H1 (cell line): ENCODE measurements around the gene ILF3. TPM values are rescaled to one million over a fixed set of nuclear protein-coding genes. Genes with fewer than 3 reads are reported as not detected.

Experiments
- MAFK ChIP-seq: IDR thresholded peaks from 2 replicates; pipeline ENCODE4 v1.6.1; 2012; ENCODE audit warnings: low read depth, mild to moderate bottlenecking, improper control_type of control experiment, low read length
- polyA plus RNA-seq, 7 experiments: library from polyadenylated mRNA; depleted of rRNA in 3 of 7; stranded (reverse) in 5 of 7; unstranded in 2 of 7; fragments of >200 nt in 5 of 7; fragments of 200-250 nt in 2 of 7; gene quantifications; 1 replicate in 5 of 7; 2 replicates in 1 of 7; 4 replicates in 1 of 7; pipeline versions ENCODE4 v1.2.1 to v1.2.3, GENCODE V29; 2011 to 2013; ENCODE audit warnings: missing spikeins in 2 of 7, mixed read lengths in 2 of 7
- total RNA-seq: library from RNA; stranded (reverse); fragmentation: NEBNext Ultra II Directional; extraction: Animal tissue kit (Norgen Biotek cat#: 25700); gene quantifications from 2 replicates; pipeline ENCODE4 v1.2.1, GENCODE V29; 2021

ILF3 gene
- total and polyA plus RNA-seq, 2 of the 8 experiments (the other 6 are each of a cell fraction or from before 2014, with no cell fraction given) = 291 to 695 TPM

DNA sequence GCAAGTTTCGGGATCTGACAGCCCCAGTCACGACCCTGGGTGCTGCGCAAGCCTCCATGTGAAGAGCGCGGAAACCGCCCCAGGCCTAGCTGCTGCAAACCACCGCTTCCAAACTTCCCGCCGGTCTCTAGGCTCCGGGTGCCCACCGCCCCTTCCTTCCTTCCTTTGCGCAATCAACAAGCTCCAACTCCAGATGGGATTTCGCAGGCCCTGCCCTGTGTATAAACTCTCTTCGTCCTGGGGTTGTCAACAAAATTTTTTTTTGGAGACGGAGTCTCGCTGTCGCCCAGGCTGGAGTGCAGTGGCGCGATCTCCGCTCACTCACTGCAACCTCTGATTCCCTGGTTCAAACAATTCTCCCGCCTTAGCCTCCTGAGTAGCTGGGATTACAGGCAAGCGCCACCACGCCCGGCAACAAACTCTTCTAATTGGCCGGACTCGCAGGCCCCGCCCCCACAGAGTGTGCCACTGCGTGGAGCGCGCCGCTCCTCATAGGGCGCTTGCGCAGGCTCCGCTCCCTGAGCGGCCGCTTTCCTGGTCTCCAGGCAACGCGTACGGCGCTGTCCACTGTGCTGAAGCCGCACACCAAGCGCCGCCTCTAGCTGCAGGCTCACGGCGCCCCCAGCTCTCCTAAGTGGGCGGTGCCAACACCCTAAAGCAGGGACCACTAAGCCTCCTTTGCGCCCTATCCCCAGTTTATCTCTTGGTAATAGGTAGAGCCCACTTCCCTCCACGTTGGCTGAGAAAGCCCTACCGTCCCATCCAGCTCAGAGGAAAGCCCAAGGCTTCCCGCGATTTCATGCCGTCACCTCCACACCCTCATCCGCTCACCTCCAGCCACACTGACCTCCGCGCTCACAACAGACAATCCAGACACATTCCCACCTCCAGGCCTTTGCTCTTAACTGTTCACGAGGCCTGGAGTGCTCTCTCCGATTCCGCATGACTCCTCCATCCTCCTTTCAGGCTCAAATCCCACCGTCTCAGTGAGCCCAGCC lies 41.6 kb downstream of the ILF3 start (continued):
- no peak; the same call in 1 of the 2 replicates for TF ChIP-seq MAFK
